Esophagus muscularis mucosa (tissue), 4 donors: ENCODE data around the gene YDJC. TPM values are rescaled to one million over a fixed set of nuclear protein-coding genes. Genes with fewer than 3 reads are reported as not detected.

ENCODE experiments used
- DNase-seq: peaks from one replicate; pipeline ENCODE4 v3.0.0-alpha.2; 2017; ENCODE audit errors: extremely low spot score
- H3K27ac ChIP-seq, 4 donors: fragments of 200-600 bp; sonication (generic); replicated peaks in 1 of 4; 1 replicate in 3 of 4; 2 replicates in 1 of 4; pipeline ENCODE4 v1.5.1; 2016 to 2019; ENCODE audit warnings: mild to moderate bottlenecking in 1 of 4
- H3K27me3 ChIP-seq, 4 donors: fragments of 200-600 bp; sonication (generic); one replicate each; pipeline versions ENCODE4 v1.5.1 to v1.6.0; 2016 to 2019
- H3K36me3 ChIP-seq, 4 donors: fragments of 200-600 bp; sonication (generic); one replicate each; pipeline ENCODE4 v1.5.1; 2016 to 2019
- H3K4me1 ChIP-seq, 4 donors: fragments of 200-600 bp; sonication (generic); one replicate each; pipeline ENCODE4 v1.5.1; 2016 to 2019
- H3K4me3 ChIP-seq, 4 donors: fragments of 200-600 bp; sonication (generic); 1 replicate in 2 of 4; 2 replicates in 2 of 4; pipeline ENCODE4 v1.5.1; 2016 to 2019; ENCODE audit warnings: mild to moderate bottlenecking in 4 of 4, moderate library complexity in 1 of 4
- H3K9me3 ChIP-seq, 4 donors: fragments of 200-600 bp; sonication (generic); 1 replicate in 3 of 4; 2 replicates in 1 of 4; pipeline ENCODE4 v1.5.1; 2016 to 2019
- CTCF ChIP-seq, 3 experiments: fragments of 200-600 bp in 2 of 3; fragments of 450-650 bp in 1 of 3; sonication (generic) in 2 of 3; IDR thresholded peaks; one replicate each; pipeline ENCODE4 v1.5.1; 2017 to 2019; ENCODE audit warnings: antibody characterized with exemption in 3 of 3, mild to moderate bottlenecking in 2 of 3, moderate library complexity in 1 of 3
- EP300 ChIP-seq: sonication (generic); formaldehyde crosslinking; IDR thresholded peaks from one replicate; pipeline ENCODE4 v1.6.1; 2017; ENCODE audit warnings: antibody characterized with exemption
- POLR2A ChIP-seq: fragments of 450-650 bp; IDR thresholded peaks from one replicate; pipeline ENCODE4 v1.6.1; 2017; ENCODE audit warnings: antibody characterized with exemption, moderate library complexity, mild to moderate bottlenecking, low read depth
- POLR2AphosphoS5 ChIP-seq, 2 donors: sonication (generic); formaldehyde crosslinking; IDR thresholded peaks; one replicate each; pipeline ENCODE4 v1.6.1; 2017; ENCODE audit warnings: antibody characterized with exemption in 2 of 2
- WGBS: methylation state at CpG from one replicate; pipeline ENCODE4 v1.1.5; 2018; 5-methylcytosine and 5-hydroxymethylcytosine counted together
- intact Hi-C: fragments of 100-400 bp; cut with DNase I; formaldehyde crosslinking; loops from one replicate; pipeline ENCODE4 v1.15.1; 2023
- total RNA-seq, 4 donors: library from RNA; depleted of rRNA; stranded (reverse); fragments of >200 nt; gene quantifications; one replicate each; pipeline versions ENCODE4 v1.1.0 to v1.2.1, GENCODE V29; 2016

The YDJC gene
- total RNA-seq, 4 donors from 2014 or later = 13.7 to 33.7 (median 26.2) TPM

DNA sequence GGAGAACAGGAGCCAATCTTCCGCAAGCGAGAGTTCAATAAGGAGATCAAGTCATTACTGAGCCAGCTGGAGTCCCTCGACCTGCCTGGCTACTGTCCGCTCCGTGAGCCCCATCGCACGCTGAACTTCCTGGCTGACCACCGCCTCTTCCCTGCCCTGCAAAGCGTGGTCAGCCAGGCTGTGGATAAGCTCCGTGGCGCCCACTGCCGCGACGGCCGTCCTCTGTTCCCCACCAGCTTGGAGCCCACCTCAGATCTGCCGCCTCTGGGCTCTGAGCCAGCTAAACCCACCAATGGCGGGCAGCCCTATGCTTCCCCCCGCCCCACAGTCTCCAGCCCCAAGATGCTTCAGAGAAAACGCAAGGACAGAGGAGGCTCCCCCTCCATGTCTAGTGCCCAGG is 5.0 kb upstream of the YDJC start:
- Histone ChIP-seq H3K27me3 (no peaks in the 10 kb centered on the region), H3K4me3 (no peak overlapping the region), H3K36me3 (no peaks in the 10 kb centered on the region), H3K4me1 (peaks cover 0 to 6% (median 4%) of the 10 kb centered on the region in 4 donors), H3K9me3 (no peaks in the 10 kb centered on the region), H3K27ac (no peak overlapping the region)
- intact Hi-C loops = no loop called here
- TF ChIP-seq POLR2A (no peak), POLR2AphosphoS5 (IDR thresholded peaks at IDR 0.05) (no peak), EP300 (no peak), CTCF (IDR thresholded peaks at IDR 0.05) (no peak)
- DNase-seq = no peak
- 80% methylated on average over 11 of the region's 19 CpGs for WGBS

- H3K27ac ChIP-seq = no peak overlapping the region
- no peak overlapping the region for H3K4me3 ChIP-seq
- 87% methylated on average over 16 of the region's 16 CpGs for WGBS
- no peaks in the 10 kb centered on the region for H3K9me3 ChIP-seq
- intact Hi-C loops = no loop called here
- H3K4me1 ChIP-seq = peaks cover 4 to 12% (median 8%) of the 10 kb centered on the region in 4 donors
- H3K36me3 ChIP-seq = no peaks in the 10 kb centered on the region
- H3K27me3 ChIP-seq = no peaks in the 10 kb centered on the region
- no peak for DNase-seq
- TF ChIP-seq POLR2A = no peak
- no peak for TF ChIP-seq CTCF (IDR thresholded peaks at IDR 0.05)
- TF ChIP-seq EP300 = no peak
- no peak for TF ChIP-seq POLR2AphosphoS5 (IDR thresholded peaks at IDR 0.05)
Measured at GRCh38 chr22:21634081-21634480, 4.3 kb upstream of the YDJC start.

DNA sequence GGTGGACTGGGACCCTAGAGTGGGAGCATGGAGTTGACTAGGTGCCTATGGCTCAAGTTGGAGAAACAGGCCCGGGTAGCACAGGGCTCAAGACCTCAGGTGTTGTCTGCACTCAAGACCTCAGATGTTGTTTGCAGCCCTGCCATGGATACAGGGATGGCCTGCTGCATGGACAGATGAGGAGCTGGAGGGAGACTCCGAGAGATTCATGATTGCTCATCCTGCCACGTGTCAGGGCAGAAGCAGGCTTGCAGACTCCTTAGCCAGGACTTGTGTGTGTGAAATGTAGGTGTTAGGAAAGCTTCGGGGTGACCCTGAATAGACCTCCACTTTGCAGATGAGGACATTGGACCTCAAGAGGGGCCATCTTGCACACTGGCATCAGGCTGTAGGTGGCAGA is 3.7 kb upstream of the YDJC start:
- H3K9me3 ChIP-seq = no peaks in the 10 kb centered on the region
- no peak for TF ChIP-seq POLR2AphosphoS5 (IDR thresholded peaks at IDR 0.05)
- no peak for TF ChIP-seq CTCF (IDR thresholded peaks at IDR 0.05)
- TF ChIP-seq POLR2A = no peak
- no peak for TF ChIP-seq EP300
- H3K4me1 ChIP-seq = peaks cover 10 to 18% (median 14%) of the 10 kb centered on the region in 4 donors
- DNase-seq = no peak
- WGBS = 97% methylated on average over 4 of the region's 4 CpGs
- intact Hi-C loops = no loop called here
- peaks cover 0 to under 1% (median 0%) of the 10 kb centered on the region in 4 donors for H3K36me3 ChIP-seq
- no peaks in the 10 kb centered on the region for H3K27me3 ChIP-seq
- no peak overlapping the region for H3K27ac ChIP-seq
- no peak overlapping the region for H3K4me3 ChIP-seq

DNA sequence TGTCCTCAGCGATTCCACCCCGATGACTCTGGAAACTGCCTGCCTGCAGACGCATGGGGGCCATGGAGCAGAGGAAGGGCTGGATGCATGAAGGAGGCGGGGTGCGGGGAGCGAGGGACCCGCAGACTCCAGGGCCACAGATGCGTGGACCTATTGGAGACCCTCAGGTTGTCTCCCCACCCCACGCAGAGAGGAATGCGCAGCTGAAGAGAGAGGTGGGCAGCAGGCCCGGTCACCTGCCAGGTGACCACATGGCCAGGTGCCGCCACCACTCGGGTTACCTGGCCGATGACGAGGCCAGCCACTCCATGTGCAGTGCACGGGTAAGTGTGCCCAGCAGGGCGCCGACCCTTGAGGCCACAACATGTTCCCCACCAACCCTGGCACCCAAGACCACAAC is 3.1 kb upstream of the YDJC start:
- Histone ChIP-seq H3K27me3 (no peaks in the 10 kb centered on the region), H3K4me3 (no peak overlapping the region), H3K4me1 (peaks cover 12 to 24% (median 17%) of the 10 kb centered on the region in 4 donors), H3K27ac (no peak overlapping the region), H3K9me3 (no peaks in the 10 kb centered on the region), H3K36me3 (peaks cover 0 to 6% (median 5%) of the 10 kb centered on the region in 4 donors)
- intact Hi-C loops = no loop called here
- WGBS = 97% methylated on average over 18 of the region's 18 CpGs
- no peak for TF ChIP-seq EP300
- DNase-seq = no peak

GRCh38 chr22:21632237-21632895 is 2.5 kb upstream of the YDJC start, which contains the start of gene CCDC116:
Gene CCDC116, plus strand, starts transcription at chr22:21632760. Its CDS starts 422 bp downstream, at chr22:21633182.
- Histone ChIP-seq H3K36me3 (peaks cover 0 to 8% (median 5%) of the 10 kb centered on the region in 4 donors), H3K4me3 (no peak within 1 kb of the TSS), H3K9me3 (no peaks in the 10 kb centered on the region), H3K27me3 (no peaks in the 10 kb centered on the region), H3K4me1 (peaks cover 12 to 24% (median 17%) of the 10 kb centered on the region in 4 donors), H3K27ac (no peak within 1 kb of the TSS)
- no peak for DNase-seq
- 91% methylated on average over 24 of the region's 27 CpGs for WGBS
- TF ChIP-seq EP300 = no peak
- no peak for TF ChIP-seq POLR2A
- TF ChIP-seq CTCF (IDR thresholded peaks at IDR 0.05) = no peak
- no peak for TF ChIP-seq POLR2AphosphoS5 (IDR thresholded peaks at IDR 0.05)
- intact Hi-C loops = no loop called here
